Left ventricle myocardium inferior (tissue), 1 donor: Measurements from ENCODE around the gene KRTAP3-2. TPM values are rescaled to one million over a fixed set of nuclear protein-coding genes. Genes with fewer than 3 reads are reported as not detected.

Experiments used
- DNase-seq: peaks from one replicate; pipeline ENCODE4 v3.0.0-alpha.2; 2020
- H3K27ac ChIP-seq: fragments of 200-600 bp; replicated peaks from 2 replicates; pipeline ENCODE4 v1.8.0; 2021
- H3K27me3 ChIP-seq: fragments of 200-600 bp; 2 replicates; pipeline ENCODE4 v1.8.0; 2021; ENCODE audit warnings: low read depth
- H3K36me3 ChIP-seq: fragments of 200-600 bp; 2 replicates; pipeline ENCODE4 v1.8.0; 2021
- H3K4me1 ChIP-seq: fragments of 200-600 bp; 2 replicates; pipeline ENCODE4 v1.8.0; 2021
- H3K4me3 ChIP-seq: fragments of 200-600 bp; 2 replicates; pipeline ENCODE4 v1.8.0; 2021; ENCODE audit warnings: mild to moderate bottlenecking, moderate library complexity
- H3K9me3 ChIP-seq: fragments of 200-600 bp; replicated peaks from 2 replicates; pipeline ENCODE4 v1.8.0; 2021
- CTCF ChIP-seq: fragments of 200-600 bp; IDR thresholded peaks from 2 replicates; pipeline ENCODE4 v1.8.0; 2021; ENCODE audit warnings: antibody characterized with exemption, mild to moderate bottlenecking, borderline replicate concordance
- intact Hi-C: fragments of 100-400 bp; cut with micrococcal nuclease; formaldehyde crosslinking; loops from one replicate; pipeline ENCODE4 v1.11.0; 2022
- total RNA-seq: library from RNA; stranded (reverse); fragmentation: NEBNext Ultra II Directional; extraction: Animal tissue kit (Norgen Biotek cat#: 25700); gene quantifications from one replicate; pipeline ENCODE4 v1.2.1, GENCODE V29; 2021
- donor health status: DM: no; HTN: yes; CAD: no; lungs with severe emphysema.

The KRTAP3-2 gene
- total RNA-seq, 1 donor from 2014 or later = not detected

GRCh38 chr17:40992666-40993065, 7.0 kb downstream of the KRTAP3-2 start:
- Histone ChIP-seq H3K27ac (no peak overlapping the region), H3K27me3 (peaks cover 83% of the 10 kb centered on the region), H3K4me3 (no peak overlapping the region), H3K4me1 (no peaks in the 10 kb centered on the region), H3K36me3 (no peaks in the 10 kb centered on the region), H3K9me3 (peaks cover 7% of the 10 kb centered on the region)
- intact Hi-C loops = no loop called here
- no peak for TF ChIP-seq CTCF
- DNase-seq = no peak

- TF ChIP-seq CTCF = no peak
- intact Hi-C loops = no loop called here
- Histone ChIP-seq H3K36me3 (no peaks in the 10 kb centered on the region), H3K9me3 (peaks cover 7% of the 10 kb centered on the region), H3K4me1 (no peaks in the 10 kb centered on the region), H3K27ac (no peak overlapping the region), H3K4me3 (no peak overlapping the region), H3K27me3 (peaks cover 88% of the 10 kb centered on the region)
- DNase-seq = no peak
Measured at GRCh38 chr17:40986920-40987319, 12.8 kb downstream of the KRTAP3-2 start.

- Histone ChIP-seq H3K27ac (no peak within 1 kb of the TSS), H3K4me3 (no peak within 1 kb of the TSS), H3K27me3 (peaks cover 89% of the 10 kb centered on the region), H3K9me3 (no peaks in the 10 kb centered on the region), H3K36me3 (no peaks in the 10 kb centered on the region), H3K4me1 (peaks cover 6% of the 10 kb centered on the region)
- no peak for TF ChIP-seq CTCF
- DNase-seq = no peak
- intact Hi-C loops = no loop called here
Measured at GRCh38 chr17:40984226-40984625, 15.5 kb downstream of the KRTAP3-2 start, which contains the start of gene KRT40. TSS of gene KRT40 (minus strand) at chr17:40984326. CDS start at chr17:40984273, 53 bp downstream.

GRCh38 chr17:40981115-40981514, 18.6 kb downstream of the KRTAP3-2 start:
- intact Hi-C loops = no loop called here
- Histone ChIP-seq H3K9me3 (no peaks in the 10 kb centered on the region), H3K27ac (no peak overlapping the region), H3K4me3 (no peak overlapping the region), H3K36me3 (no peaks in the 10 kb centered on the region), H3K27me3 (peaks cover 82% of the 10 kb centered on the region), H3K4me1 (peaks cover 6% of the 10 kb centered on the region)
- no peak for TF ChIP-seq CTCF
- DNase-seq = no peak

- no peak overlapping the region for H3K4me3 ChIP-seq
- no peaks in the 10 kb centered on the region for H3K36me3 ChIP-seq
- peaks cover 82% of the 10 kb centered on the region for H3K27me3 ChIP-seq
- no peak for TF ChIP-seq CTCF
- H3K4me1 ChIP-seq = peaks cover 6% of the 10 kb centered on the region
- no peak for DNase-seq
- H3K9me3 ChIP-seq = no peaks in the 10 kb centered on the region
- no peak overlapping the region for H3K27ac ChIP-seq
- intact Hi-C loops = no loop called here
Measured at GRCh38 chr17:40980596-40980995, 19.1 kb downstream of the KRTAP3-2 start.
